Measurements from ENCODE around the gene SPTSSA. TPM values are rescaled to one million over a fixed set of nuclear protein-coding genes. Genes with fewer than 3 reads are reported as not detected.

SPTSSA gene
- total RNA-seq, 1 experiment from 2014 or later = 30.0 TPM

- Histone ChIP-seq H3K36me3 (ENCODE audit: control insufficient read depth, insufficient read depth, low read length) (no peaks in the 10 kb centered on the region; the same call in 1 of the 2 replicates), H3K9me3 (no peaks in the 10 kb centered on the region), H3K27me3 (replicated peaks; ENCODE audit: control insufficient read depth, insufficient read depth, low read length) (no peaks in the 10 kb centered on the region), H3K4me1 (peaks cover 10% of the 10 kb centered on the region), H3K4me3 (ENCODE audit: low read depth, low read length) (no peak overlapping the region)
- ChIA-PET POLR2A (interaction anchor here (0.6 kb wide), 1 partner anchor 1624 kb away, joined by 3 read pairs; no protein-coding TSS in a partner anchor), CTCF (interaction anchor here (0.7 kb wide), 1 partner anchor 63 kb away, joined by 4 read pairs; no protein-coding TSS in a partner anchor)
- Mint-ChIP-seq H3K4me3 (ENCODE audit: unreplicated experiment) (no peak overlapping the region), H3K4me1 (ENCODE audit: low read depth, unreplicated experiment) (no peaks in the 10 kb centered on the region), H3K36me3 (ENCODE audit: insufficient read depth, unreplicated experiment) (peaks cover 57% of the 10 kb centered on the region), H3K27me3 (ENCODE audit: insufficient read depth, unreplicated experiment) (no peaks in the 10 kb centered on the region), H3K27ac (ENCODE audit: unreplicated experiment) (no peak overlapping the region), H3K9me3 (ENCODE audit: unreplicated experiment) (no peaks in the 10 kb centered on the region)
- BruUV-seq (replicated peaks) = no TSS peak
- intact Hi-C loops (cut with micrococcal nuclease; ENCODE audit: unreplicated experiment) = no loop called here
- no peak for DNase-seq
- no peak for TF ChIP-seq CTCF (IDR thresholded peaks at IDR 0.05; ENCODE audit: insufficient read depth in 1 of 2, low read depth in 1 of 2, low read length in 1 of 2, severe bottlenecking in 1 of 2, unreplicated experiment in 1 of 2)
These were observed 11.1 kb downstream of the SPTSSA start for GRCh38 chr14:34450958-34451357.

GRCh38 chr14:34450542-34450915 is 11.5 kb downstream of the SPTSSA start:
- ChIA-PET CTCF (no interaction called here), POLR2A (no interaction called here)
- Mint-ChIP-seq H3K4me3 (ENCODE audit: unreplicated experiment) (no peak overlapping the region), H3K9me3 (ENCODE audit: unreplicated experiment) (no peaks in the 10 kb centered on the region), H3K4me1 (ENCODE audit: low read depth, unreplicated experiment) (no peaks in the 10 kb centered on the region), H3K27ac (ENCODE audit: unreplicated experiment) (no peak overlapping the region), H3K36me3 (ENCODE audit: insufficient read depth, unreplicated experiment) (peaks cover 52% of the 10 kb centered on the region), H3K27me3 (ENCODE audit: insufficient read depth, unreplicated experiment) (no peaks in the 10 kb centered on the region)
- intact Hi-C loops (cut with micrococcal nuclease; ENCODE audit: unreplicated experiment) = no loop called here
- DNase-seq = no peak
- H3K4me3 ChIP-seq (ENCODE audit: low read depth, low read length) = no peak overlapping the region
- no peaks in the 10 kb centered on the region; the same call in 1 of the 2 replicates for H3K36me3 ChIP-seq (ENCODE audit: control insufficient read depth, insufficient read depth, low read length)
- BruUV-seq (replicated peaks) = no TSS peak
- peaks cover 10% of the 10 kb centered on the region for H3K4me1 ChIP-seq
- no peaks in the 10 kb centered on the region for H3K9me3 ChIP-seq
- no peak for TF ChIP-seq CTCF (IDR thresholded peaks at IDR 0.05; ENCODE audit: insufficient read depth in 1 of 2, low read depth in 1 of 2, low read length in 1 of 2, severe bottlenecking in 1 of 2, unreplicated experiment in 1 of 2)
- H3K27me3 ChIP-seq (replicated peaks; ENCODE audit: control insufficient read depth, insufficient read depth, low read length) = no peaks in the 10 kb centered on the region

- no peaks in the 10 kb centered on the region for H3K27me3 Mint-ChIP-seq (ENCODE audit: insufficient read depth, unreplicated experiment)
- H3K4me1 ChIP-seq = peaks cover 10% of the 10 kb centered on the region
These were observed 12.1 kb downstream of the SPTSSA start for GRCh38 chr14:34449819-34450541.

More at GRCh38 chr14:34449819-34450541, 12.1 kb downstream of the SPTSSA start:
- H3K4me3 Mint-ChIP-seq (ENCODE audit: unreplicated experiment) = no peak overlapping the region
- Histone ChIP-seq H3K36me3 (ENCODE audit: control insufficient read depth, insufficient read depth, low read length) (no peaks in the 10 kb centered on the region; the same call in 1 of the 2 replicates), H3K27me3 (replicated peaks; ENCODE audit: control insufficient read depth, insufficient read depth, low read length) (no peaks in the 10 kb centered on the region), H3K9me3 (no peaks in the 10 kb centered on the region), H3K4me3 (ENCODE audit: low read depth, low read length) (no peak overlapping the region)
- no peaks in the 10 kb centered on the region for H3K4me1 Mint-ChIP-seq (ENCODE audit: low read depth, unreplicated experiment)
- ChIA-PET POLR2A (interaction anchor here (0.6 kb wide), 1 partner anchor 10 kb away, joined by 3 read pairs; no protein-coding TSS in a partner anchor), CTCF (no interaction called here)
- no peak for TF ChIP-seq CTCF (IDR thresholded peaks at IDR 0.05; ENCODE audit: insufficient read depth in 1 of 2, low read depth in 1 of 2, low read length in 1 of 2, severe bottlenecking in 1 of 2, unreplicated experiment in 1 of 2)
- H3K9me3 Mint-ChIP-seq (ENCODE audit: unreplicated experiment) = no peaks in the 10 kb centered on the region
- peaks cover 48% of the 10 kb centered on the region for H3K36me3 Mint-ChIP-seq (ENCODE audit: insufficient read depth, unreplicated experiment)
- intact Hi-C loops (cut with micrococcal nuclease; ENCODE audit: unreplicated experiment) = no loop called here
- DNase-seq = no peak
- no TSS peak for BruUV-seq (replicated peaks)
- H3K27ac Mint-ChIP-seq (ENCODE audit: unreplicated experiment) = no peak overlapping the region

Measured in Caco-2 (cell line).